Ishikawa (cell line): ENCODE results near the gene IMPDH2.

Experiments
- CEBPB ChIP-seq: IDR thresholded peaks from 2 replicates; pipeline ENCODE4 v1.6.1; 2012
- CREB1 ChIP-seq: IDR thresholded peaks from 2 replicates; pipeline ENCODE4 v1.6.1; 2012; ENCODE audit warnings: low read depth
- EGR1 ChIP-seq: IDR thresholded peaks from 2 replicates; pipeline ENCODE4 v1.6.1; 2012
- EP300 ChIP-seq: IDR thresholded peaks from 2 replicates; pipeline ENCODE4 v1.6.1; 2012; ENCODE audit warnings: borderline replicate concordance
- FOXM1 ChIP-seq: IDR thresholded peaks from 2 replicates; pipeline ENCODE4 v1.6.1; 2012; ENCODE audit warnings: low read depth, borderline replicate concordance
- MAX ChIP-seq: IDR thresholded peaks from 2 replicates; pipeline ENCODE4 v1.6.1; 2012
- NFIC ChIP-seq: IDR thresholded peaks from 2 replicates; pipeline ENCODE4 v1.6.1; 2012
- RAD21 ChIP-seq: IDR thresholded peaks from 2 replicates; pipeline ENCODE4 v1.6.1; 2012; ENCODE audit warnings: low read depth
- REST ChIP-seq: IDR thresholded peaks from 2 replicates; pipeline ENCODE4 v1.6.1; 2012; ENCODE audit warnings: low read depth, mild to moderate bottlenecking
- TAF1 ChIP-seq: IDR thresholded peaks from 2 replicates; pipeline ENCODE4 v1.6.1; 2012; ENCODE audit warnings: low read depth, mild to moderate bottlenecking
- TCF12 ChIP-seq: IDR thresholded peaks from 2 replicates; pipeline ENCODE4 v1.6.1; 2012; ENCODE audit warnings: low read depth
- TEAD4 ChIP-seq: IDR thresholded peaks from 2 replicates; pipeline ENCODE4 v1.6.1; 2012
- USF1 ChIP-seq: IDR thresholded peaks from 2 replicates; pipeline ENCODE4 v1.6.1; 2012
- YY1 ChIP-seq: IDR thresholded peaks from 2 replicates; pipeline ENCODE4 v1.6.1; 2012; ENCODE audit warnings: low read depth
- ZBTB7A ChIP-seq: IDR thresholded peaks from 2 replicates; pipeline ENCODE4 v1.6.1; 2012; ENCODE audit warnings: low read depth

Gene IMPDH2

GRCh38 chr3:48996640-48997039 lies 32.6 kb downstream of the IMPDH2 start:
- TF ChIP-seq ZBTB7A (no peak), USF1 (no peak), MAX (no peak), TAF1 (no peak)

DNA sequence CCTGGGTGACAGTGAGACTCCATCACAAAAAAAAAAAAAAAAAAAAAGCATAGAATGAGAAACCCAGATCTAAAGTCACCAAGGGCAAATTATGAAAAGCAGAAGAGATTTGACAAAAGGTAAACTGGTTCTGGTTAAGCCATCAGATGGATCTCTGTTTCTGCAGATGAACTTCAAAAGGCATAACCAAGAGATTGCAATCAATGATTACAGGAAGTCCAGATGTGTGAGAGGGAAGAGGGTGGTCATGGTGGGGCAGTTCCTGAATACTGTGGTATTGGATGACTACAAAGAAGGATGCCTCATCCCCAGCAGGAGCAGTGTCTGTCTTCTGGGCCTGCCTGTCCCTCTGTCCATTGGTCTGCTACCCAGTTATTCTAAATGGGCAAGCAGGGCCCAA lies 35.4 kb downstream of the IMPDH2 start:
- TF ChIP-seq YY1 (no peak), TAF1 (no peak), CREB1 (no peak), MAX (no peak), TEAD4 (no peak), TCF12 (no peak), USF1 (no peak), NFIC (no peak), FOXM1 (no peak), EGR1 (no peak), EP300 (no peak), ZBTB7A (no peak), CEBPB (no peak), RAD21 (no peak), REST (no peak)

DNA sequence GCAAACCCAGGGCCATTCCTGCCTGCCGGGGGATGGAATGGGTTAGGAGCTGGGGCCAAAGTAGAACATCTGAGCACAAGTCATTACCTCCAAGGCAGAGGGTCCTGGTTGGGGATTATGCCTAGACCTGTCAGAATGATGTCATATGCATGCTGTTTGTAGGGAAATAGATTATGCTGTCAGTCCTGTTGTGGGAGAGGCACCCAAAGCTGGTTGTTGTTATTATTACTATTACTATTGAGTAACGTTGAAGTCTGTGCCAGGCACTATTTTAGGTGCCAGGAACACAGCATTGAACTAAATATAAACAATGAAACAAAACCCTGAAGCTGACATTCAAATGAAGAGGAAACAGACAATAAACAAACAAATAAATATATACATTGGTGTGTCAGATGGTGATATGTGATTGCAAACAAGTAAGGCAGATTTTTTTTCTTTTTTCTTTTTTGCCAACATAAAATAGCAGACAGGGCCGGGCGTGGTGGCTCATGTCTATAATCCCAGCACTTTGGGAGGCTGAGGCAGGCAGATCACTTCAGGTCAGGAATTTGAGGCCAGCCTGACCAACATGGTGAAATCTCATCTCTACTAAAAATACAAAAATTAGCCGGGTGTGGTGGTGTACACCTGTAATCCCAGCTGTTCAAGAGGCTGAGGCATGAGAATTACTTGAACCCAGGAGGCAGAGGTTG lies 37.2 kb downstream of the IMPDH2 start:
- TF ChIP-seq CEBPB (no peak), ZBTB7A (no peak), CREB1 (no peak), RAD21 (no peak), NFIC (no peak), FOXM1 (no peak), MAX (no peak), USF1 (no peak), EGR1 (no peak)

DNA sequence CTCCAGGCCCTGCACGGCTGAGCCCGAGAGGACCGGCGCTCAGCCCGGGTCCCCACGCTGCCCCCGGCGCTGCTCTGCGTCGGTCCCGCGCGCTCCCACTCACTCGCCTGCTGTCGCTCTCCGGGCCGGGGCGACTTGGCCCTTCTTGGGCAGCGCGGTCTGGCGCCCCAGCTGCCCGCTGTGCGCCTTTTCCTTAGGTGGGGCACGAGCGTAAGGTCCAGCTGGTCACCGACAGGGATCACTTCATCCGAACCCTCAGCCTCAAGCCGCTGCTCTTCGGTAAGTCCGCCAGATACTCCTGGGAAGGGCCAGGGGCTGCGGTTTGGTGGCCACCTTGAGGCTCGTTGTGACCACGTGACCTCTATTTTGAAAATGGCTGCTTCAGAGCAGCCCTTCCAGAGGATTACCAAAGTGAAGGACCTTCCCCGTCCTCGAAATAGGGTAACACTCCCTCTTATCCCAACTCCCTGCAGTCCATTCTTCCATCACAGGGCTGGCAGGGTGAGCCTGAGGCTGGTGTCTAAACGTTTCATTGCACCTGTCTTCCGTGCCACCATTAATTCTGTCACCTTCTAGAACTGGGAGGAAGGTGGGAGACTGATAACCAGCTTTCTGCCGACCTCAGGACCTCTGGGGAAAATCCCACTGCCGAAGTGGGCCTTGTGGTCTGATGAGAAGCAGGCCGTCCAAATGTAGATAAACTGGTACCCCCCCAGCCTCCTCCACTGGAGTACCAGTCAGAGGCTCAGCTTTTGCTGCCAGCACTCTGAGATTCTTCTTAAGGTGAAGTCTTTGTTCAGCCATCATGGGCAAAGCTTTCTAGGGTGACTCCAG lies 38.3 kb downstream of the IMPDH2 start:
- TF ChIP-seq REST (no peak), NFIC (no peak), YY1 (peak; percentile 79), CEBPB (no peak), EP300 (no peak), USF1 (peak; percentile 91), TEAD4 (no peak), EGR1 (no peak), CREB1 (no peak), ZBTB7A (no peak), FOXM1 (no peak), MAX (peak; percentile 51), RAD21 (no peak), TCF12 (0 out of 2 replicates have a peak, but pooled peaks have one; percentile 16), TAF1 (0 out of 2 replicates have a peak, but pooled peaks have one; percentile 58)
